Rectal smooth muscle tissue (tissue), 1 donor: Measurements from ENCODE around the gene ANKRD53.

Experiments used
- H3K27ac ChIP-seq: one replicate; pipeline ENCODE4 v1.7.0; 2013; ENCODE audit warnings: low read depth, low read length, inconsistent platforms
- H3K27me3 ChIP-seq: one replicate; pipeline ENCODE4 v1.7.0; 2013; ENCODE audit warnings: low read length; ENCODE audit not compliant: control insufficient read depth, insufficient read depth
- H3K36me3 ChIP-seq: one replicate; pipeline ENCODE4 v1.7.0; 2013; ENCODE audit warnings: low read length; ENCODE audit not compliant: control insufficient read depth, insufficient read depth
- H3K4me1 ChIP-seq: one replicate; pipeline ENCODE4 v1.7.0; 2013; ENCODE audit warnings: low read length; ENCODE audit not compliant: control insufficient read depth, insufficient read depth
- H3K4me3 ChIP-seq: one replicate; pipeline ENCODE4 v1.7.0; 2013; ENCODE audit warnings: low read length
- H3K9ac ChIP-seq: one replicate; pipeline ENCODE4 v1.7.0; 2013; ENCODE audit warnings: low read length

The ANKRD53 gene

GRCh38 chr2:70938586-70938950, 39.9 kb upstream of the ANKRD53 start:
- no peaks in the 10 kb centered on the region for H3K36me3 ChIP-seq
- H3K4me1 ChIP-seq, result no peaks in the 10 kb centered on the region
- H3K27ac ChIP-seq, result no peak overlapping the region
- H3K4me3 ChIP-seq, result no peak overlapping the region
- no peak overlapping the region for H3K9ac ChIP-seq
- H3K27me3 ChIP-seq, result no peaks in the 10 kb centered on the region

GRCh38 chr2:70939001-70939838, 39.2 kb upstream of the ANKRD53 start:
- Histone ChIP-seq H3K36me3 (no peaks in the 10 kb centered on the region), H3K27me3 (no peaks in the 10 kb centered on the region), H3K9ac (no peak overlapping the region), H3K27ac (no peak overlapping the region), H3K4me1 (no peaks in the 10 kb centered on the region), H3K4me3 (no peak overlapping the region)

GRCh38 chr2:70939839-70940580, 38.4 kb upstream of the ANKRD53 start:
- H3K36me3 ChIP-seq, result no peaks in the 10 kb centered on the region
- H3K4me1 ChIP-seq, result no peaks in the 10 kb centered on the region
- no peak overlapping the region for H3K9ac ChIP-seq
- no peak overlapping the region for H3K27ac ChIP-seq
- no peaks in the 10 kb centered on the region for H3K27me3 ChIP-seq
- H3K4me3 ChIP-seq, result no peak overlapping the region

- Histone ChIP-seq H3K4me1 (no peaks in the 10 kb centered on the region), H3K27ac (no peak overlapping the region), H3K36me3 (no peaks in the 10 kb centered on the region), H3K4me3 (no peak overlapping the region), H3K27me3 (no peaks in the 10 kb centered on the region), H3K9ac (no peak overlapping the region)
Measured at GRCh38 chr2:70941186-70941585, 37.2 kb upstream of the ANKRD53 start.

GRCh38 chr2:70941701-70942100, 36.7 kb upstream of the ANKRD53 start:
- Histone ChIP-seq H3K9ac (no peak overlapping the region), H3K27ac (no peak overlapping the region), H3K36me3 (no peaks in the 10 kb centered on the region), H3K4me1 (no peaks in the 10 kb centered on the region), H3K27me3 (no peaks in the 10 kb centered on the region), H3K4me3 (no peak overlapping the region)

- Histone ChIP-seq H3K36me3 (no peaks in the 10 kb centered on the region), H3K4me3 (no peak overlapping the region), H3K4me1 (no peaks in the 10 kb centered on the region), H3K27ac (no peak overlapping the region), H3K9ac (no peak overlapping the region), H3K27me3 (peaks cover 2% of the 10 kb centered on the region)
Measured at GRCh38 chr2:70942396-70943204, 35.8 kb upstream of the ANKRD53 start.

GRCh38 chr2:70943205-70943871, 35.1 kb upstream of the ANKRD53 start:
- no peaks in the 10 kb centered on the region for H3K4me1 ChIP-seq
- no peak overlapping the region for H3K9ac ChIP-seq
- H3K27ac ChIP-seq, result no peak overlapping the region
- H3K4me3 ChIP-seq, result no peak overlapping the region
- no peaks in the 10 kb centered on the region for H3K36me3 ChIP-seq
- H3K27me3 ChIP-seq, result peaks cover 4% of the 10 kb centered on the region

- Histone ChIP-seq H3K27ac (no peak overlapping the region), H3K27me3 (peaks cover 7% of the 10 kb centered on the region), H3K9ac (no peak overlapping the region), H3K4me1 (peaks cover 2% of the 10 kb centered on the region), H3K36me3 (no peaks in the 10 kb centered on the region), H3K4me3 (no peak overlapping the region)
Measured at GRCh38 chr2:70944111-70944690, 34.2 kb upstream of the ANKRD53 start.

GRCh38 chr2:70946832-70947442, 31.5 kb upstream of the ANKRD53 start:
- Histone ChIP-seq H3K9ac (no peak overlapping the region), H3K36me3 (no peaks in the 10 kb centered on the region), H3K27me3 (peaks cover 7% of the 10 kb centered on the region), H3K4me1 (peaks cover 2% of the 10 kb centered on the region), H3K4me3 (no peak overlapping the region), H3K27ac (no peak overlapping the region)

- H3K4me1 ChIP-seq, result peaks cover 2% of the 10 kb centered on the region
- H3K27ac ChIP-seq, result no peak overlapping the region
Measured at GRCh38 chr2:70947556-70948184, 30.8 kb upstream of the ANKRD53 start.

GRCh38 chr2:70948337-70949003, 30.0 kb upstream of the ANKRD53 start:
- Histone ChIP-seq H3K4me1 (peaks cover 2% of the 10 kb centered on the region), H3K4me3 (peak overlapping the region; percentile 52), H3K27ac (no peak overlapping the region), H3K9ac (peak overlapping the region; percentile 17), H3K36me3 (no peaks in the 10 kb centered on the region), H3K27me3 (peaks cover 7% of the 10 kb centered on the region)

More at GRCh38 chr2:70947556-70948184, 30.8 kb upstream of the ANKRD53 start:
- Histone ChIP-seq H3K4me3 (peak overlapping the region; percentile 52), H3K27me3 (peaks cover 7% of the 10 kb centered on the region), H3K36me3 (no peaks in the 10 kb centered on the region), H3K9ac (no peak overlapping the region)
